PC-3 (cell line): Measurements from ENCODE around the gene JRKL. TPM values are rescaled to one million over a fixed set of nuclear protein-coding genes. Genes with fewer than 3 reads are reported as not detected.

Experiments used
- ATAC-seq: fragments of 200-7000 bp; cut with Tn5 transposase; 2 replicates; pipeline ENCODE4 v1.9.1; 2020; ENCODE audit warnings: mild to moderate bottlenecking, moderate library complexity
- BruUV-seq: library from RNA; stranded (reverse); fragments of 400-500 nt; replicated peaks from 2 replicates; lab custom pipeline; 2021; lab: Mats Ljungman, UMichigan
- CTCF ChIA-PET: fragments of 300-600 bp; sonication (Branson Sonifier 250); formaldehyde crosslinking; loops from one replicate; lab custom pipeline; 2022; ENCODE audit warnings: antibody characterized with exemption; lab: Charles Lee
- POLR2A ChIA-PET: fragments of 300-600 bp; sonication (Branson Sonifier 250); formaldehyde crosslinking; loops from one replicate; lab custom pipeline; 2022; ENCODE audit warnings: antibody characterized with exemption; ENCODE audit not compliant: unreplicated experiment; lab: Charles Lee
- DNase-seq: peaks from one replicate; pipeline ENCODE4 v3.0.0-alpha.2; 2015
- H2AFZ ChIP-seq: fragments of 300-600 bp; sonication (generic); 2 replicates; pipeline ENCODE4 v1.6.0; 2016; ENCODE audit warnings: antibody characterized with exemption, low read length
- H3F3A ChIP-seq: fragments of 300-600 bp; sonication (generic); one replicate; pipeline ENCODE4 v1.6.0; 2017; ENCODE audit warnings: antibody characterized with exemption, low read length, control low read depth, mild to moderate bottlenecking; ENCODE audit not compliant: unreplicated experiment
- H3K27ac ChIP-seq: fragments of 300-600 bp; sonication (generic); 2 replicates; pipeline ENCODE4 v1.5.1; 2016; ENCODE audit warnings: mild to moderate bottlenecking, low read length
- H3K27me3 ChIP-seq: fragments of 300-600 bp; sonication (generic); 2 replicates; pipeline ENCODE4 v1.6.1; 2016; ENCODE audit warnings: low read length, mixed read lengths
- H3K36me3 ChIP-seq: fragments of 300-600 bp; sonication (generic); 2 replicates; pipeline ENCODE4 v1.6.1; 2016; ENCODE audit warnings: low read depth, mixed run types, low read length, mixed read lengths
- H3K4me1 ChIP-seq: fragments of 300-600 bp; sonication (generic); 2 replicates; pipeline ENCODE4 v1.5.1; 2016; ENCODE audit warnings: low read length; ENCODE audit not compliant: insufficient read depth
- H3K4me2 ChIP-seq: fragments of 300-600 bp; sonication (generic); 2 replicates; pipeline ENCODE4 v1.6.0; 2016; ENCODE audit warnings: low read length
- H3K4me3 ChIP-seq: fragments of 300-600 bp; sonication (generic); 2 replicates; pipeline ENCODE4 v1.5.1; 2016; ENCODE audit warnings: mild to moderate bottlenecking, low read length, mixed read lengths
- H3K79me2 ChIP-seq: fragments of 300-600 bp; sonication (generic); 2 replicates; pipeline ENCODE4 v1.6.1; 2017; ENCODE audit warnings: low read length, mixed read lengths
- H3K9ac ChIP-seq: fragments of 300-600 bp; sonication (generic); 2 replicates; pipeline ENCODE4 v1.6.0; 2016; ENCODE audit warnings: mild to moderate bottlenecking, low read length
- H3K9me2 ChIP-seq: fragments of 300-600 bp; sonication (generic); replicated peaks from 2 replicates; pipeline ENCODE4 v1.6.1; 2016; ENCODE audit warnings: mixed run types, low read length, mixed read lengths
- H3K9me3 ChIP-seq: fragments of 300-600 bp; sonication (generic); 2 replicates; pipeline ENCODE4 v1.6.1; 2016; ENCODE audit warnings: low read length, mixed read lengths
- H4K20me1 ChIP-seq: fragments of 300-600 bp; sonication (generic); 2 replicates; pipeline ENCODE4 v1.6.1; 2016; ENCODE audit warnings: low read length, mixed read lengths
- CTCF ChIP-seq: fragments of 300-600 bp; sonication (generic); conservative IDR thresholded peaks from 2 replicates; pipeline ENCODE4 v1.5.1; 2017; ENCODE audit warnings: antibody characterized with exemption, low read depth, mild to moderate bottlenecking, low read length
- EZH2 ChIP-seq: fragments of 300-600 bp; sonication (generic); IDR thresholded peaks from one replicate; pipeline ENCODE4 v1.6.1; 2017; ENCODE audit warnings: antibody characterized with exemption, mild to moderate bottlenecking, low read length; ENCODE audit not compliant: unreplicated experiment
- EZH2phosphoT487 ChIP-seq: fragments of 300-600 bp; sonication (generic); IDR thresholded peaks from 2 replicates; pipeline ENCODE4 v1.6.1; 2018; ENCODE audit warnings: mild to moderate bottlenecking, antibody characterized with exemption, low read length, borderline replicate concordance
- intact Hi-C: fragments of 100-400 bp; cut with micrococcal nuclease; formaldehyde crosslinking; loops from 2 replicates; pipeline ENCODE4 v1.9.0; 2023
- total RNA-seq: library from RNA; depleted of rRNA; stranded (reverse); fragments of >200 nt; gene quantifications from 2 replicates; pipeline ENCODE4 v1.2.3, GENCODE V29; 2014

Gene JRKL
- total RNA-seq, 1 experiment from 2014 or later: 4.7 TPM

DNA sequence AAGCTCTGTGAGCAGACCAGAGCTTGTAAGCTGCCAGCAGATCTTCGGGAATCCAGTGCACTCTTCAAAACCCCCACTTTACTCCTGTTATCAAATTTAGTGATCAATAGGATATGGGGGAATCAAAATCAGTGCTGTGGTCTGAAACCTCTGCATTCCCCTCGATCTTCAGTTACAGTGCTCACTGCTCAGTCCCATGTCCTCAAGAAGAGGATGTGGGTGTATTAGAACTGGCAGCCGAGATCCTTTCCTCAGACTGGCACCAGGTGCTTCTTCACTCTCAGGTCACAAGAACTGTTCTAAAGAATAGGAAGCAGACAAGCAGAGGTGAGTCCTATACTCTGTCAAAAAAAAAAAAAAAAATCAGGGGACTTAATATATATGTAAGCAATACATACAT is 31.5 kb upstream of the JRKL start:
- Histone ChIP-seq H3K9ac (no peak overlapping the region), H3K36me3 (peaks cover 4% of the 10 kb centered on the region; the same call in 1 of the 2 replicates), H3K4me2 (no peak overlapping the region), H3K27ac (no peak overlapping the region), H2AFZ (no peak overlapping the region), H3K4me1 (no peaks in the 10 kb centered on the region), H3K9me3 (no peaks in the 10 kb centered on the region), H3F3A (no peaks in the 10 kb centered on the region), H3K79me2 (no peaks in the 10 kb centered on the region), H4K20me1 (no peaks in the 10 kb centered on the region), H3K27me3 (no peaks in the 10 kb centered on the region), H3K9me2 (no peaks in the 10 kb centered on the region), H3K4me3 (no peak overlapping the region)
- no peak for ATAC-seq
- no peak for DNase-seq
- BruUV-seq: no TSS peak
- ChIA-PET CTCF (no interaction called here), POLR2A (no interaction called here)
- intact Hi-C loops: no loop called here
- TF ChIP-seq CTCF: no peak
- no peak for TF ChIP-seq EZH2
- TF ChIP-seq EZH2phosphoT487: no peak

DNA sequence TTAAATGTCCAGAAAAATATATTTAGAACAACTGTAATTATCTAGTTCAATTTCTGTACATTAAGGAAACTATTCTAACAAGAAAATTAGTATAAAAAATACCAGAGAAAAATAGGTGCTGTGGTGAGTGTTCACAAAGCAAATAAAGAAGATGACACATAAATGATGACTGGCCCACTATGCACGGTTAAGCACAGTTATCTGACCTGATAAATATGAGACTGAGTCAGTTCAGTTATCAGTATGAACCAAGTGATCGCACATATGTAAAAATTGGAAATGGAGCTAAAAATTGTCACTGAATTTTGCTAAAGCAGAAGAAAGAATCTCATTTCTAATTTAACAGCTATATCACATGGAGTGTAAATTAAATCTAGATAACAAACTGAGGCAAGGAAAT is 28.0 kb upstream of the JRKL start:
- no peaks in the 10 kb centered on the region for H3K79me2 ChIP-seq
- H3K4me1 ChIP-seq: no peaks in the 10 kb centered on the region
- no peaks in the 10 kb centered on the region for H4K20me1 ChIP-seq
- CTCF ChIA-PET: no interaction called here
- DNase-seq (no peak), ATAC-seq (no peak)
- H3K9me2 ChIP-seq: no peaks in the 10 kb centered on the region
- no peak overlapping the region for H3K9ac ChIP-seq
- TF ChIP-seq EZH2: no peak
- no peak for TF ChIP-seq EZH2phosphoT487
- TF ChIP-seq CTCF: no peak
- no peak overlapping the region for H3K4me3 ChIP-seq
- no peaks in the 10 kb centered on the region for H3K27me3 ChIP-seq
- BruUV-seq: no TSS peak
- intact Hi-C loops: no loop called here
- H3F3A ChIP-seq: no peaks in the 10 kb centered on the region
- H3K27ac ChIP-seq: no peak overlapping the region
- no peak overlapping the region for H2AFZ ChIP-seq
- H3K4me2 ChIP-seq: no peak overlapping the region
- POLR2A ChIA-PET: interaction anchor here (0.5 kb wide), 1 partner anchor 14 kb away, joined by 5 read pairs; no protein-coding TSS in a partner anchor
- H3K9me3 ChIP-seq: no peaks in the 10 kb centered on the region
- peaks cover 4% of the 10 kb centered on the region; the same call in 1 of the 2 replicates for H3K36me3 ChIP-seq

- no peak overlapping the region for H3K9ac ChIP-seq
- ChIA-PET POLR2A (no interaction called here), CTCF (no interaction called here)
- peaks cover 16% of the 10 kb centered on the region for H3K36me3 ChIP-seq
- no peak overlapping the region for H2AFZ ChIP-seq
- no TSS peak for BruUV-seq
- no peaks in the 10 kb centered on the region for H3K9me2 ChIP-seq
- H3K4me1 ChIP-seq: no peaks in the 10 kb centered on the region
- no peak overlapping the region for H3K27ac ChIP-seq
- no peaks in the 10 kb centered on the region for H3F3A ChIP-seq
- no peak for DNase-seq
- H4K20me1 ChIP-seq: no peaks in the 10 kb centered on the region
- H3K27me3 ChIP-seq: no peaks in the 10 kb centered on the region
- no peaks in the 10 kb centered on the region; the same call in 1 of the 2 replicates for H3K9me3 ChIP-seq
- intact Hi-C loops: no loop called here
- ATAC-seq: no peak
- no peak overlapping the region for H3K4me2 ChIP-seq
- H3K4me3 ChIP-seq: no peak overlapping the region
- TF ChIP-seq EZH2 (no peak), CTCF (no peak), EZH2phosphoT487 (no peak)
- H3K79me2 ChIP-seq: no peaks in the 10 kb centered on the region
Measured at GRCh38 chr11:96365493-96365892, 24.3 kb upstream of the JRKL start.
